ENCODE data around the gene FBXL7.

Gene FBXL7

GRCh38 chr5:15499528-15500324, at the start of gene FBXL7:
TSS of gene FBXL7 (plus strand) at chr5:15500180.
- DNase-seq, result no peak

- no peak for DNase-seq
These were observed 49.5 kb upstream of the FBXL7 start for GRCh38 chr5:15450473-15450872.

DNA sequence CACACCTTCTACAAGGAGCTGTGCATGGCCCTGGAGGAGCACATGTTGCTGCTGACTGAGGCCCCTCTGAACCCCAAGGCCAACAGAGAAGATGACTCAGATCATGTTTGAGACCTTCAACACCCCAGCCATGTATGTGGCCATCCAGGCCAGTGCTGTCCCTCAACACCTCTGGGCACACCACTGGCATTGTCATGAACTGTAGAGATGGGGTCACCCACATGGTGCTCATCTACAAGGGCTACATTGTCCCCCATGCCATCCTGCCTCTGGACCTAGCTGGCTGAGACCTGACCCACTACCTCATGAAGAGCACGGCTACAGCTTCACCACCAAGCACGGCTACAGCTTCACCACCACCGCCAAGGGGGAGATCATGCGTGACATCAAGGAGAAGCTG, 49.0 kb upstream of the FBXL7 start:
- DNase-seq, result no peak

DNA sequence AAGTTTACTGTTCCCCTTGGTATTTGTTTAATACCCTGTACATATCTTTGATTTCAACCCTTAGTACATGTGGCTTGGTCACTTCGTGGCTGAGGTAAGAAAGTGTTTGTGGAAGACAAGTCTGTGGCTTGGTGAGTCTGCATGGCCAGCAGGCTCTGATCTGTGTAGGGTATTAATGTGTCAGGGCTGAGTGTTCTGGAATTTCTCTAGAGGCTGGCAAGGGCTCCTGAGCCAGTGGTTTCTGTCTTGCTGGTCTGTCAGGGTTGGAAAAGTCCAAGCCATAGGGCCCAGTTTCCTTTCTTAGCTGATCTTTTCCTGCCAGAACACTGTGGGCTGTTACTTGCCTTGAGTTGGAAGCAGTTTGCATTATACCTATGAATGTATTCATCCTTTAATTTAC, 48.0 kb upstream of the FBXL7 start:
- no peak for DNase-seq

GRCh38 chr5:15452781-15453180, 47.2 kb upstream of the FBXL7 start:
- DNase-seq, result no peak

DNA sequence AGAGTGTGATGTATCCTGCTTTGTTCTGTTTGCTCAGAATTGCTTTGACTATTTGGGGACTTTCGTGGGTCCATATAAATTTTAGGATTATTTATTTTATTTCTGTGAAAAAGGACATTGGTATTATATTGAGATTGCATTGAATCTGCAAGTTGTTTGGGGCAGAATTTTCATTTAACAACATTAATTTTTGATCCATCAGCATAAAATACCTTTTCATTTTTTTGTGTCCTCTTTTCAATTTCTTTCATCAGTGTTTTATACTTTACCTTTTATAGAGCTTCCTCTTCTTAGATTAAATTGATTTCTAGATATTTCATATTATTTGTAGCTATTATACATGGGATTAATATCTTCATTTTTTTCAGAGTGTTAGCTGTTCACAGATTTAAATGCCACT, 40.8 kb upstream of the FBXL7 start:
- no peak for DNase-seq

DNA sequence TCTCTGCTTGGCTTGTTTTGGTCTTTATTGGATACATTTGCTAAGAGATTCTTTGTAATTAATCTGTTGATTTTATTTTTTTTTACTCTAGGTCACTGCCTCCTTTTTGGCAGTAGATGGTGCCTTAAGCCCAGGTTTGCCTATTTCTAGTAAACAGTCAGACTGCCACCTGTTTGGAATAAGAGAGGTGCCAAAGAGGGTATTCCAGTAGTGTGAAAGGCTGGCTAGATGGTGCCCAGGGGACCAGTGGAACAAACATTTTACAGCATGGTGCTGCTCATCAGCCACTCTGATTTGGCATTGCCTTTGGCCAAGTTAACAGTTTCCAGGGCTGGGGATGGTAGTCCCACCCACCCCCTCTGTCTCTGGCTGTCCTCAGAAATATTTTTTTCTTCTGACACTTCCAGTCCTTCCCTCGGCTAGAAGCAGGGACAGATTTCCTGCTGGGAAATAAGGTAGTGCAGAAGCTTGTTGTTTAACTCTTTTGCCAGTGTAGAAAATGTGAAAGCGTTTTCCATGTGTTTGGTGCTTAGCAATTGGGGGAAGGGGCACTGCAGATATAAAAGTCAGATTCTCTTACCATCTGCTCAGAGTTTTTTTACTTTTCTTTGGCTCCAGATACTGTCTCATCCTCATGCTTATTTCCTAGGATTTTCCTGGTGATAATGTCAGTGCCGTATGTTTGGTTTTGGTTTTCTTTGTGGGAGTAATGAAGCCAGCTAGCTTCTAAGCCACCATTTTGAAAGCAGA, 36.6 kb upstream of the FBXL7 start:
- DNase-seq, result no peak

DNA sequence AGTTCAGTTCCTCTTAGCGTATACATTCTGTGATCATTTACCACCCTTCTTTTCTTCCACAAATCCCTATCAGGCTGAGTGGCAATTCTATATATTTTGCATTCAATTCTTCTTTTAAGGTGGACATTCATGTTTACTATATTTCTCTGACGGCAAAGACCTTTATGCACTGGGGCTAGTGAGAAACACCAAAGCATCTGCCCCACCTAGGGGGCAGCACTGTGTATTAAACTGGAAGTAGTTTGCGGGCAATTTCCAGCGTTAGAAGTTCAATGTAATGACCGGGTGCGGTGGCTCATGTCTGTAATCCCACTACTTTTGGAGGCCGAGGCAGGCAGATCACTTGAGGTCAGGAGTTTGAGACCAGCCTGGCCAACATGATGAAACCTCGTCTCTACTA, 27.9 kb upstream of the FBXL7 start:
- DNase-seq, result no peak

DNA sequence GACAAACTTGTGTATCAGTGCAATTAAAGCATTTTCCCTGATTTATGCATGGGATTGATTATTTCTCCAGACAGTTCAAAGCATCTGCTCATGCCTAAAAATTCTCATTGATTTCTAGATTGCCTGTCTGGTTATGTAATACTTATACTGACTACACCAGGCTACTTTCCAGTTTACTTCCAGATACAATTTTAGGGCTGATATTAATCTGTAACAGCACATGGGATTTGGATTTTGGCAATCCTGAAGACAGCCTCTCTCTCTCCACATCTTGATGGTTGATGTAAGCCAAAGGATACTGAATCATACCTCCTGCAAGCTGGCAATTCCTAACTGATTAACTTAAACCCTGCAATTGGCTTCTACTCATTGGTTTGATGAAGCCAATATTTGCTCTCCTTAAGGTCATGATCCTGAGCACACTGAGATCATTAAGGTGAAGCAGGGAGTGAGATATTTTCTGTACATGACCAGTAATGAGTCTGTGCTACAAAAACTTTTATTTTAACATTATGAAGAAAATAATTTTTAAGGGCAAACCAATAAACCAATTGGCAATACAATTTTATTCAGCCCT, 25.7 kb upstream of the FBXL7 start:
- DNase-seq, result no peak

- no peak for DNase-seq
These were observed 24.6 kb upstream of the FBXL7 start for GRCh38 chr5:15475367-15475766.

DNA sequence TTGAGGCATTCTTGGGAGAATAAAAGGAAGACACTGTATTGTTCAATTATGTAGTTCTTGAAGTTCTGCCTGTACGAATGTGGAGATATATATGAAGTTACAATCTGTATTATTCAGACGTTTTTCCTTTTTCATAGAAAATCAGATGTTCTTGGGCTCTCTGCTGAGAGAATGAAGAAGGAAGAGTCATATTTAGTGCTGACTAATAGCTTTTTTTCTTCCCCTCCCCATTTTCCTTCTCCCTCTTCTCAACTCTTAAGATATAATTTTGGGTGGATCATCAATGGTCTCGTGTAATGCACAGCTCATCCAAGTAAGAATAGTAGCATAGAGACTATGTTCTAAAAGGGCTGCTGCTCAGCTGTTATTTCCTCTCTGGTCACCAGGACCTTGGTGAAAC, 23.0 kb upstream of the FBXL7 start:
- no peak for DNase-seq

GRCh38 chr5:15480436-15480835, 19.5 kb upstream of the FBXL7 start:
- no peak for DNase-seq

DNA sequence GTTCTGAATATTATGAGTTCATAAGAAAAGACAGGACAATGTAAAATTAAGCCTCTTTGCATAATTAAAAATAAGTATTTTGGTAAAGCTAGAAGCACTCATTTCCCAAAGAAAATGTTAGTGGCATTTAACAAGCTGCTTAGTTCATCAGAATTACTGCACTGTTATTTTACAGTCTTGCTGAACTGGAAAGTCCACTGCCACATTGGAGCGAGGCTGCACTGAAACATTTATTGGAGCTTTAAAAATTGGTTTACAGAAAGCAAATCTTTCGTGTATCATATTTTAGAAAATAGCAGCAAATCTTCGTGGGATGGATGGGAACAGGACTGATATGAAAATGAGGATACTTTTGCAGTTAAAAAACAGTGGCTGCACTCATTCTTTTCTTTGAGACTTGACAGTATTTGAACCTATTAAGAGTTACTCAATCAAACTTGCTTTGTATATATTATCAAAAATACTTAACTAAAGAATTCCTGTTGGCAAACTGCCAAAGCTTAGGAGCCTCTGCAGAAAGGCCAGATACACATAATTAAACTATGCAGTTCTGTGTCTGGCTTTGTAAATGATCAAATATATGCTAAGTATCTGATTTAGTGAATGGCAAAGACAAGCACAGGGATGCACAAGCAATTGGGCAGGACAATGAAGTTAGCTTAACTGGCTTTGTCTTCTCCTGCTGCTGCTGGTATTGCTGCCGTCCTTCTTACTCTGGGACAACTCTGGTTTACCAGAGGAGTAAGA, 16.5 kb upstream of the FBXL7 start:
- DNase-seq, result no peak

- DNase-seq, result no peak
These were observed 12.8 kb upstream of the FBXL7 start for GRCh38 chr5:15487228-15487627.

DNA sequence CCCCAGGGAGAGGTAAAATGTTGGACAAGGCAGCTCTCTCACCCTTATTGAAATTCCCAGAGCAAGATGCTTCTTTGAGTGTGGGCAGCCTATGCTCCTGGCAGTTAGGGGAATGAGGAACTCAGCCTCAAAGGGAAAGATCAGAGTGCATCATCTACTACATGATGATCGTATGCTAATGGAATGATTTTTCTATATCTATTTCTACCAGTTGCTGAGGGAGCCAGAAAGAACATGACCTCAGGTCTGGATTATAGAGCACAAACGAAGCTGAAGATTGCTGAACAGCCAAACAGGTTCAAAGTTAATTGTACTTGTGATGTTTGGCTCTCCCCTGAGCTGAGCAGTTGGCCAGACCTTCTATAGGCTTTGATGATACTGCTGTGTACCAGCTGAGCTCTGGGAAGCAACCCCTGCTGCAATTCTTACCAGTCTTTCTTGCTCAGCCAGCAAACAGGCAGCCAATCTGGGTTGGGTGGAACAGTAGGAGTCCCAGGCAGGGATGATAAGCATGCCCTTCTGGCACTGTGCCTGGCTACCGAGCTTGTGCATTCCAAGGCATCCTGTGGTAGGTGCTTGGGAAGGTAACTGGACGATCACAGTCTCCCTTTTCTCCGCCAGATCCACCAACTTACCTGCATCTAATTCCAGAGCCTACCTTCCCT, 10.3 kb upstream of the FBXL7 start:
- DNase-seq, result no peak

GRCh38 chr5:15492545-15492944, 7.4 kb upstream of the FBXL7 start:
- DNase-seq, result no peak

DNA sequence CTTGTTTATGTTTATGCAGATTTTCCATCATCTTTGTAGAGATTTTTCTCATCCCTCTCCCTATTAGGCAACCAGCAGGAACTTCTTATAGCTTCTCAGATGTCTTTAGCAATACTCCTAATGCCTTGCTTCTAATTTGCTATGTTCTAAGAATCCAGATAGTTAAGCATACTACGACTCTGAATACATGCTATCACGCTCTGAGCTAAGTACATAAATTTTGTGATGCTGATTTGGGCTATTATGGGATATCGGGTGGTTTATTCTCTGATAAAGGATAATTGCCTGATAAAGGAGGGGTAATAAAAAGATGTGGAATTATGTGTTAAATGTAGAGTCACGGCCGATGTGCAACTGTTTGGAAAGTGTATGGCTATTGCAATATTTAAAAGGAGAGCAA, 6.5 kb upstream of the FBXL7 start:
- DNase-seq, result no peak

DNA sequence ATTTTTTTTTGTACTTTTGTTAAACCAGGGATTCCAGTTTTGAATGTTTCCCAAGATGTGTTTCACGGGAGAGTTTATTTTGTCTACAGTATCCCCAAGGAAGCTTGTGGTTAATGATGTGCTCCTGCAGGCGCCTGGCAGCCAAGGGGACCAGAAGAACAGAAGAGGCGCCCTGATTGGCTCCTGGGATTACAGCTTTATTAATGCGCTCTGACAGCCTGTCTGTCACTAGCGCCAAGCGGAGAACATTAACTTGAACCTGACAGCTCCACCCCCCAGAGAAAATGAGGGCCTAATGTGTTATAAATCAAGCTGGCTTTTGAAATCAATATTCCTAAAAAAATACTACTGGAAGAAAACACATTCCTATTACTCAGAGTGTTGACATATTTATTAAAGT, 5.0 kb upstream of the FBXL7 start:
- DNase-seq, result no peak

DNA sequence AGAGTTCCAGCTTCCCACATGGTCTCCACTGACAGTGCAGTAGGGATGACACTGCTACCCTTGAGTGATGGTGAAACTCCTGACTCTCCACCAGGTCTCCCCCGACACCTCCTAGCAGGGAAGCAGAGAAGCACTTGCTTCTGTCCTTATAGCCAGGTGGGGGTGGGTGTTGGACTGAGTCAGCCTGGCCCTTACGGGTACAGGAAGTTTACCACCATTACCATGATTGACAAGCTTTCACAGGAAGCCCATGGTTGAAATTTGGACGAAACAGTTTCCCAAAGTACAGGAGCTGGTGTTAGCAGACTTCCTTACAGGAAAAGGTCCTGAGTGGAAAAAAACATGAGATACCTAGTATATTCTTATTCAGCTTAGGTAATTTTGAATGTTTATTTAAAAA, 3.1 kb upstream of the FBXL7 start:
- DNase-seq, result no peak

DNA sequence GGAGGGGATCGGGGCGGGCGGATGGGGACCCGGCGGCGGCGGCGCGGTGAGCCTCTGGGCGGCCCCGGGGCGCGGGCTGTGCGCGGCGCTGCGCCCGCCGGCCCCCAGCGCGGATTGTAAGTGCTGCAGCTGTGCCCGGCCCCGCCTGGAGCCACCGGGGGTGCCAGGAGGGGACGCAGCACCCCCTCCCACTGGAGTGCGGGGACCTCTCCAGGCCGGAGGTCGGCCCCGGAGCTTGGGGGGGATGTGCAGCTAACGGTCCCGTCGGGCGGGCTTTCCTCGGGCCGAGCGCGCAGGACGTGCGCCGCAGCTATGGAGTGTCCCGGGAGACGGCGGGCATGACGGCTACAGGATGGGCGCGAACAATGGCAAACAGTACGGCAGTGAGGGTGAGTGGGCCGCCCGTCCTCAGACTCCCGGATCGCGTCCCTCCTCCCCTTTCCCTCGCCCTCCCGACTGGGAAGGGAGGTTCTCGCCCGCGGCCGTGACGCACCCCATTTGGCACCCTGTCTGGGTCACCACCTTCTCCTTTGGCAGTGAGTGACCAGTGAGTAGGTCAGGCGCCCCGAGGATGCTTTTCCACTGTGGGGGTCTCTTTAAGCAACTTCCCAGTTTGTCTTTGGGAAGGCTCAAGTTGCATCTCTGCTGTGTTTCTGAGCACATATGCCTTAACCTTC, 483 bp downstream of the FBXL7 start:
- DNase-seq, result no peak

DNA sequence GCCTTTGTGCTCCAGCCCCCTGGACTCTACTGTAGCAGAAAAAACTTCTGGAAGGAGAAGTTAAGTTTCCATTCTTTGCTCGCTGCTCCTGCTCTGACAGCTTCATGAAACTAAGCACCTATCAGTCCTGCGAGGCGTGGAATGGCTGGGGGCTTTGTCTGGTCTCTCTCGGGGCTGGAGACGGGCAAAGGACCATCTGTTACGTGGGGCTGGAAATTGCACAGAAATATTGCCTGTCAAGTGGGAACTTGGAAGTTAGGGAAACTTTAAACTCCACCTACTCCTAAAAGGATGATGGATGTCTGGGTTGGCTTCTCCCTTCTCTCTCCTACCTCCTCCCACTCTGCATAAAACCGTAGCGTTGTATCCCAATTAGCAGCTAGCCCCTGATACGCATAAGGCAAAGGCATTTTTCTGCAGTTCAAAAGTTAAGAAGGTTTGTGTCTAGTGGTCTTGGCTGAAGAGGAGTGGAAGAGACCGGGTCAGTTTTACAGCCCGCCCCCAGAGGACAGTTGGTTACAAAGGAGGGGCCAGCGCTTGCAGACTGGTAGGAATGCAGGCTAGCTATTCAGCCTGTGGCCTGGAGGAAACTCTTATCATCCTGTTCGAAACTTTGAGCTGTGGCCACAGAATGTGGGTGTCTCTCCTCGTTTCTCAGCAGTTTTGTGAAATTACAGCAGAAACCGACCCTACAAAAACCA, 1.3 kb downstream of the FBXL7 start:
- DNase-seq, result no peak

DNA sequence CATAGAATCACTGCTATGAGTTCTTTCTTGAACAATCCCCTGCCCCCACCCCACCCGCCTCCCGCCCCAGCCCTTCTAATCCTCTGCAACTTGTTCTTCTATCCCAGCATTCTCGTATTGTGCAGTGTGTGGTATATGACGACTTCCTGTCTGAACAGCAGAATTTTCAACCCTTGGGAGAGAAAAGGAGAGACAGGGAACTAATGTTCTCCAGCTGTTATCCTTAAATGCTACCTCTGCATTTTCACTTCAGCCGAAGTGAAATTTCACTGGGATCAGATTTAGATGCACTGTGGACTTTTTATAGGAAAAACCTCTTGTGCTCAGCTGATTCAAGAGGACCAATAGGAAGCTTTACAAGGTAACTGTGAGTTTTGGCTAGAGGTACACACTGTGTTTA, 2.2 kb downstream of the FBXL7 start:
- no peak for DNase-seq

Measured in bone marrow (tissue), 2 donors.